ENCODE results near the gene ZNF526.

Gene ZNF526

GRCh38 chr19:42229855-42230351 lies 9.8 kb downstream of the ZNF526 start:
- no peak for TF ChIP-seq CTCF (IDR thresholded peaks at IDR 0.05)

GRCh38 chr19:42230571-42230970 lies 10.5 kb downstream of the ZNF526 start:
- no peak for TF ChIP-seq CTCF (IDR thresholded peaks at IDR 0.05)

- TF ChIP-seq CTCF (IDR thresholded peaks at IDR 0.05): no peak
Measured at GRCh38 chr19:42232435-42232834, 12.3 kb downstream of the ZNF526 start.

- TF ChIP-seq CTCF (IDR thresholded peaks at IDR 0.05): no peak
Measured at GRCh38 chr19:42233106-42233505, 13.0 kb downstream of the ZNF526 start.

GRCh38 chr19:42233678-42234292 lies 13.7 kb downstream of the ZNF526 start:
- no peak for TF ChIP-seq CTCF (IDR thresholded peaks at IDR 0.05)

GRCh38 chr19:42234364-42234763 lies 14.3 kb downstream of the ZNF526 start:
- no peak for TF ChIP-seq CTCF (IDR thresholded peaks at IDR 0.05)

GRCh38 chr19:42235181-42235580 lies 15.1 kb downstream of the ZNF526 start:
- no peak for TF ChIP-seq CTCF (IDR thresholded peaks at IDR 0.05)
